SK-N-SH (cell line): ENCODE results near the gene PRRT1B. TPM values are rescaled to one million over a fixed set of nuclear protein-coding genes. Genes with fewer than 3 reads are reported as not detected.

Experiments used
- CTCF ChIA-PET: fragments of 300-600, 350-600 bp; formaldehyde crosslinking; extraction: SDS; loops from one replicate; lab custom pipeline; 2021; lab: Yijun Ruan, JAX
- POLR2A ChIA-PET: fragments of 350-600 bp; sonication (Branson Sonifier 250); formaldehyde crosslinking; extraction: SDS; loops from one replicate; lab custom pipeline; 2020; ENCODE audit warnings: antibody characterized with exemption, inconsistent platforms; lab: Yijun Ruan, JAX
- DNase-seq: peaks from one replicate; pipeline ENCODE4 v3.0.0; 2012
- H2AFZ ChIP-seq: fragments of 200-600 bp; sonication (generic); 2 replicates; pipeline ENCODE4 v1.8.1; 2016; ENCODE audit warnings: antibody characterized with exemption, mild to moderate bottlenecking, low read depth
- H3F3A ChIP-seq: fragments of 200-600 bp; sonication (generic); replicated peaks from 2 replicates; pipeline ENCODE3; 2016; ENCODE audit warnings: antibody characterized with exemption, mild to moderate bottlenecking; ENCODE audit not compliant: insufficient read depth
- H3K27ac ChIP-seq, 2 experiments: fragments of 200-500 bp in 1 of 2; fragments of 200-600 bp in 1 of 2; sonication (Bioruptor generic) in 1 of 2; sonication (generic), shearing (Covaris generic) in 1 of 2; 2 replicates each; pipeline versions ENCODE4 v1.5.1 to v1.6.1; 2014 to 2016; ENCODE audit warnings: low read depth in 2 of 2, inconsistent platforms in 1 of 2, low read length in 1 of 2, mild to moderate bottlenecking in 1 of 2, mixed read lengths in 1 of 2
- H3K27me3 ChIP-seq: fragments of 200-600 bp; sonication (generic), shearing (Covaris generic); 2 replicates; pipeline ENCODE4 v1.6.1; 2016; ENCODE audit warnings: mixed run types; ENCODE audit not compliant: insufficient read depth
- H3K36me3 ChIP-seq, 2 experiments: fragments of 200-500 bp in 1 of 2; fragments of 200-600 bp in 1 of 2; sonication (Bioruptor generic) in 1 of 2; sonication (generic) in 1 of 2; replicated peaks in 1 of 2; 2 replicates each; pipeline versions ENCODE3 to v1.5.1; 2014 to 2016; ENCODE audit warnings: low read length in 1 of 2, mild to moderate bottlenecking in 1 of 2; ENCODE audit not compliant: insufficient read depth in 2 of 2, control insufficient read depth in 1 of 2
- H3K4me1 ChIP-seq, 2 experiments: fragments of 200-500 bp in 1 of 2; fragments of 200-600 bp in 1 of 2; sonication (Bioruptor generic) in 1 of 2; sonication (generic), shearing (Covaris generic) in 1 of 2; 2 replicates each; pipeline versions ENCODE4 v1.5.1 to v1.6.1; 2014 to 2016; ENCODE audit warnings: low read depth in 1 of 2, low read length in 1 of 2, mixed run types in 1 of 2; ENCODE audit not compliant: insufficient read depth in 2 of 2, control insufficient read depth in 1 of 2
- H3K4me2 ChIP-seq: fragments of 200-600 bp; sonication (generic), shearing (Covaris generic); 2 replicates; pipeline ENCODE4 v1.6.1; 2017; ENCODE audit warnings: mixed run types
- H3K4me3 ChIP-seq, 2 experiments: fragments of 200-500 bp in 1 of 2; fragments of 200-600 bp in 1 of 2; sonication (Bioruptor generic) in 1 of 2; sonication (generic), shearing (Covaris generic) in 1 of 2; 2 replicates each; pipeline versions ENCODE4 v1.5.1 to v1.8.1; 2014 to 2016; ENCODE audit warnings: low read depth in 2 of 2, inconsistent platforms in 1 of 2, low read length in 1 of 2, mild to moderate bottlenecking in 1 of 2, mixed read lengths in 1 of 2, moderate library complexity in 1 of 2
- H3K79me2 ChIP-seq: fragments of 200-600 bp; sonication (generic); 2 replicates; pipeline ENCODE4 v1.8.1; 2017; ENCODE audit warnings: mild to moderate bottlenecking; ENCODE audit not compliant: insufficient read depth
- H3K9ac ChIP-seq: fragments of 200-600 bp; sonication (generic); 2 replicates; pipeline ENCODE4 v1.6.1; 2017; ENCODE audit warnings: mixed run types
- H3K9me2 ChIP-seq: fragments of 200-600 bp; sonication (generic); 2 replicates; pipeline ENCODE4 v1.6.1; 2017; ENCODE audit warnings: mixed run types
- H3K9me3 ChIP-seq: fragments of 200-600 bp; sonication (generic); 2 replicates; pipeline ENCODE4 v1.6.1; 2017; ENCODE audit warnings: mixed run types, mild to moderate bottlenecking, moderate library complexity
- H4K20me1 ChIP-seq: fragments of 200-600 bp; sonication (generic); 2 replicates; pipeline ENCODE4 v1.6.1; 2017; ENCODE audit warnings: mild to moderate bottlenecking, mixed run types; ENCODE audit not compliant: insufficient read depth
- CHD2 ChIP-seq: fragments of 150-350 bp; IDR thresholded peaks from 2 replicates; pipeline ENCODE4 v1.6.1; 2018; ENCODE audit warnings: low read length; ENCODE audit not compliant: partially characterized antibody
- FOSL2 ChIP-seq: IDR thresholded peaks from 2 replicates; pipeline ENCODE4 v1.4.0; 2012; ENCODE audit warnings: low read depth, mild to moderate bottlenecking, moderate library complexity, borderline replicate concordance
- GATA2 ChIP-seq: sonication (generic); formaldehyde crosslinking; IDR thresholded peaks from 2 replicates; pipeline ENCODE4 v1.5.0; 2020; ENCODE audit warnings: mild to moderate bottlenecking, missing genetic modification reagents
- MEF2A ChIP-seq: IDR thresholded peaks from 2 replicates; pipeline ENCODE4 v1.4.0; 2012; ENCODE audit warnings: low read depth, borderline replicate concordance
- POLR2AphosphoS5 ChIP-seq: IDR thresholded peaks from 2 replicates; pipeline ENCODE4 v1.6.1; 2012; ENCODE audit warnings: low read depth, low read length
- RCOR1 ChIP-seq: fragments of 150-350 bp; IDR thresholded peaks from 2 replicates; pipeline ENCODE4 v1.6.1; 2017; ENCODE audit warnings: antibody characterized with exemption, low read length
- RFX5 ChIP-seq: IDR thresholded peaks from 2 replicates; pipeline ENCODE4 v1.6.1; 2012; ENCODE audit warnings: mild to moderate bottlenecking, improper control_type of control experiment, low read length
- RXRA ChIP-seq: IDR thresholded peaks from 2 replicates; pipeline ENCODE4 v1.4.0; 2012; ENCODE audit warnings: low read depth, mild to moderate bottlenecking, borderline replicate concordance
- SMC3 ChIP-seq: IDR thresholded peaks from 2 replicates; pipeline ENCODE4 v1.6.1; 2012; ENCODE audit warnings: low read depth, low read length, improper control_type of control experiment
- TAF1 ChIP-seq: IDR thresholded peaks from 2 replicates; pipeline ENCODE4 v1.6.1; 2012; ENCODE audit warnings: low read depth, mild to moderate bottlenecking, low read length, moderate library complexity, borderline replicate concordance
- TCF12 ChIP-seq: IDR thresholded peaks from 2 replicates; pipeline ENCODE4 v1.4.0; 2012
- TEAD4 ChIP-seq: IDR thresholded peaks from 2 replicates; pipeline ENCODE4 v1.4.0; 2012; ENCODE audit warnings: mild to moderate bottlenecking, borderline replicate concordance; ENCODE audit not compliant: insufficient read depth
- USF1 ChIP-seq: IDR thresholded peaks from 2 replicates; pipeline ENCODE4 v1.4.0; 2012; ENCODE audit warnings: low read depth, borderline replicate concordance
- WGBS: methylation state at CpG from one replicate; pipeline ENCODE4 v1.1.6; 2017; ENCODE audit warnings: low lambda C conversion rate; 5-methylcytosine and 5-hydroxymethylcytosine counted together
- polyA plus RNA-seq, 3 experiments: library from polyadenylated mRNA; depleted of rRNA; stranded (reverse); fragments of >200 nt; gene quantifications; 2 replicates each; pipeline ENCODE4 v1.2.3, GENCODE V29; 2012

Gene PRRT1B
- polyA plus RNA-seq, 1 of the 3 experiments (the other 2 are of a cell fraction): not detected

GRCh38 chr9:131524665-131525315 is 20.5 kb upstream of the PRRT1B start:
- H3K27me3 ChIP-seq: no peaks in the 10 kb centered on the region
- H3K4me1 ChIP-seq: peaks cover 0 to 3% of the 10 kb centered on the region in 2 experiments; a peak in 1 of 4 replicates
- H3F3A ChIP-seq: no peaks in the 10 kb centered on the region
- H3K4me3 ChIP-seq: no peak overlapping the region
- H3K9me2 ChIP-seq: no peaks in the 10 kb centered on the region
- H2AFZ ChIP-seq: no peak overlapping the region
- DNase-seq: no peak
- TF ChIP-seq CHD2 (no peak), RXRA (no peak), TAF1 (no peak), FOSL2 (no peak), SMC3 (no peak), POLR2AphosphoS5 (no peak), USF1 (no peak), RCOR1 (no peak), GATA2 (CRISPR knock-in tag) (no peak), TCF12 (no peak), RFX5 (no peak), TEAD4 (no peak), MEF2A (no peak)
- TF ChIP-seq, all 33 proteins: peak for 0
- H3K79me2 ChIP-seq: peaks cover 3% of the 10 kb centered on the region; the same call in 1 of the 2 replicates
- CTCF ChIA-PET: interaction anchor here (0.9 kb wide), 1 partner anchor 21 kb away, joined by 4 read pairs; no protein-coding TSS in a partner anchor
- H3K4me2 ChIP-seq: no peak overlapping the region
- no peak overlapping the region for H3K27ac ChIP-seq
- H4K20me1 ChIP-seq: no peaks in the 10 kb centered on the region
- 96% methylated on average over 23 of the region's 23 CpGs for WGBS
- POLR2A ChIA-PET: no interaction called here
- no peaks in the 10 kb centered on the region for H3K9me3 ChIP-seq
- no peak overlapping the region for H3K9ac ChIP-seq
- peaks cover 10 to 69% of the 10 kb centered on the region in 2 experiments for H3K36me3 ChIP-seq

GRCh38 chr9:131525643-131526565 is 19.4 kb upstream of the PRRT1B start:
- no peak overlapping the region for H2AFZ ChIP-seq
- H3K9me3 ChIP-seq: no peaks in the 10 kb centered on the region
- WGBS: 91% methylated on average over 19 of the region's 19 CpGs
- peaks cover 0 to 9% of the 10 kb centered on the region in 2 experiments; a peak in 1 of 4 replicates for H3K4me1 ChIP-seq
- ChIA-PET POLR2A (no interaction called here), CTCF (interaction anchor here (0.9 kb wide), 1 partner anchor 22 kb away, joined by 4 read pairs; no protein-coding TSS in a partner anchor)
- H3K36me3 ChIP-seq: peaks cover 5 to 62% of the 10 kb centered on the region in 2 experiments
- H3K9ac ChIP-seq: no peak overlapping the region
- TF ChIP-seq POLR2AphosphoS5 (no peak), MEF2A (no peak)
- peaks cover 14% of the 10 kb centered on the region; the same call in 1 of the 2 replicates for H3K79me2 ChIP-seq
- no peaks in the 10 kb centered on the region for H4K20me1 ChIP-seq
- H3K27ac ChIP-seq: no peak overlapping the region
- no peak overlapping the region for H3K4me2 ChIP-seq
- H3K4me3 ChIP-seq: no peak overlapping the region
- H3K27me3 ChIP-seq: no peaks in the 10 kb centered on the region
- H3K9me2 ChIP-seq: no peaks in the 10 kb centered on the region
- no peak for DNase-seq
- no peaks in the 10 kb centered on the region for H3F3A ChIP-seq
